Measurements from ENCODE around the gene HCRTR2. TPM values are rescaled to one million over a fixed set of nuclear protein-coding genes. Genes with fewer than 3 reads are reported as not detected.

HCRTR2 gene
- total and polyA plus RNA-seq, 4 donors = not detected

DNA sequence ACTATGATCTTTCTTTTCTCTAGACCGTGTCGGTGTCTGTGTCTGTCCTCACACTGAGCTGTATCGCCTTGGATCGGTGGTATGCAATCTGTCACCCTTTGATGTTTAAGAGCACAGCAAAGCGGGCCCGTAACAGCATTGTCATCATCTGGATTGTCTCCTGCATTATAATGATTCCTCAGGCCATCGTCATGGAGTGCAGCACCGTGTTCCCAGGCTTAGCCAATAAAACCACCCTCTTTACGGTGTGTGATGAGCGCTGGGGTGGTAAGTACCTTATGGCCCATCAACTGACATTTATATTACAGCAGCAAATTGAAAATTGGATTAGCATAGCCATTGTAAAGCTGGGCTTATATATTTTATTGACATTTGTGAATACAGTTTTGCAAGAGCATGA is 80.8 kb downstream of the HCRTR2 start:
- H3K9ac ChIP-seq (ENCODE audit: low read depth in 1 of 2, low read length in 2 of 2) = no peak overlapping the region
- H3K4me1 ChIP-seq (ENCODE audit: control insufficient read depth in 4 of 4, insufficient read depth in 4 of 4, low read length in 3 of 4) = no peaks in the 10 kb centered on the region
- DNase-seq (ENCODE audit: low spot score) = no peak
- H3K27me3 ChIP-seq (ENCODE audit: control insufficient read depth in 4 of 4, insufficient read depth in 4 of 4, low read length in 3 of 4) = no peaks in the 10 kb centered on the region
- no peak overlapping the region for H3K27ac ChIP-seq (ENCODE audit: low read depth in 1 of 2, low read length in 2 of 2)
- H3K4me3 ChIP-seq (ENCODE audit: low read depth in 1 of 3, low read length in 3 of 3) = no peak overlapping the region
- H3K36me3 ChIP-seq (ENCODE audit: control insufficient read depth in 4 of 4, insufficient read depth in 3 of 4, low read depth in 1 of 4, low read length in 3 of 4) = no peaks in the 10 kb centered on the region
- WGBS = 82% methylated on average over 10 of the region's 10 CpGs
- TF ChIP-seq EGR1 (IDR thresholded peaks at IDR 0.05; ENCODE audit: low read depth in 2 of 2) (no peak), TAF1 (conservative IDR thresholded peaks at IDR 0.05) (no peak), HNF4G (IDR thresholded peaks at IDR 0.05) (no peak), RXRA (IDR thresholded peaks at IDR 0.05) (no peak), NR2F2 (IDR thresholded peaks at IDR 0.05) (no peak), RAD21 (IDR thresholded peaks at IDR 0.05) (no peak), GABPA (IDR thresholded peaks at IDR 0.05 in 1 of 2, conservative IDR thresholded peaks at IDR 0.05 in 1 of 2) (no peak), FOXA1 (IDR thresholded peaks at IDR 0.05) (no peak), ZBTB33 (IDR thresholded peaks at IDR 0.05) (no peak), JUND (IDR thresholded peaks at IDR 0.05) (no peak), FOXA2 (IDR thresholded peaks at IDR 0.05) (no peak)
- TF ChIP-seq, protein P1, sequence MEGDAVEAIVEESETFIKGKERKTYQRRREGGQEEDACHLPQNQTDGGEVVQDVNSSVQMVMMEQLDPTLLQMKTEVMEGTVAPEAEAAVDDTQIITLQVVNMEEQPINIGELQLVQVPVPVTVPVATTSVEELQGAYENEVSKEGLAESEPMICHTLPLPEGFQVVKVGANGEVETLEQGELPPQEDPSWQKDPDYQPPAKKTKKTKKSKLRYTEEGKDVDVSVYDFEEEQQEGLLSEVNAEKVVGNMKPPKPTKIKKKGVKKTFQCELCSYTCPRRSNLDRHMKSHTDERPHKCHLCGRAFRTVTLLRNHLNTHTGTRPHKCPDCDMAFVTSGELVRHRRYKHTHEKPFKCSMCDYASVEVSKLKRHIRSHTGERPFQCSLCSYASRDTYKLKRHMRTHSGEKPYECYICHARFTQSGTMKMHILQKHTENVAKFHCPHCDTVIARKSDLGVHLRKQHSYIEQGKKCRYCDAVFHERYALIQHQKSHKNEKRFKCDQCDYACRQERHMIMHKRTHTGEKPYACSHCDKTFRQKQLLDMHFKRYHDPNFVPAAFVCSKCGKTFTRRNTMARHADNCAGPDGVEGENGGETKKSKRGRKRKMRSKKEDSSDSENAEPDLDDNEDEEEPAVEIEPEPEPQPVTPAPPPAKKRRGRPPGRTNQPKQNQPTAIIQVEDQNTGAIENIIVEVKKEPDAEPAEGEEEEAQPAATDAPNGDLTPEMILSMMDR (IDR thresholded peaks at IDR 0.05; ENCODE audit: low read depth, low read length, missing input control) = no peak
- TF ChIP-seq, protein P2, sequence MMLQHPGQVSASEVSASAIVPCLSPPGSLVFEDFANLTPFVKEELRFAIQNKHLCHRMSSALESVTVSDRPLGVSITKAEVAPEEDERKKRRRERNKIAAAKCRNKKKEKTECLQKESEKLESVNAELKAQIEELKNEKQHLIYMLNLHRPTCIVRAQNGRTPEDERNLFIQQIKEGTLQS (IDR thresholded peaks at IDR 0.05) = no peak
- no peaks in the 10 kb centered on the region for H3K9me3 ChIP-seq (ENCODE audit: control insufficient read depth in 4 of 4, low read length in 3 of 4)

GRCh38 chr6:55260181-55260580 is 85.9 kb downstream of the HCRTR2 start:
- H3K4me1 ChIP-seq (ENCODE audit: control insufficient read depth in 4 of 4, insufficient read depth in 4 of 4, low read length in 3 of 4) = no peaks in the 10 kb centered on the region
- H3K4me3 ChIP-seq (ENCODE audit: low read depth in 1 of 3, low read length in 3 of 3) = no peak overlapping the region
- no peaks in the 10 kb centered on the region for H3K9me3 ChIP-seq (ENCODE audit: control insufficient read depth in 4 of 4, low read length in 3 of 4)
- H3K36me3 ChIP-seq (ENCODE audit: control insufficient read depth in 4 of 4, insufficient read depth in 3 of 4, low read depth in 1 of 4, low read length in 3 of 4) = no peaks in the 10 kb centered on the region
- no peak for DNase-seq (ENCODE audit: low spot score)
- no peaks in the 10 kb centered on the region for H3K27me3 ChIP-seq (ENCODE audit: control insufficient read depth in 4 of 4, insufficient read depth in 4 of 4, low read length in 3 of 4)
- TF ChIP-seq, protein P2 (IDR thresholded peaks at IDR 0.05) = no peak
- 65% methylated on average over 2 of the region's 2 CpGs for WGBS
- H3K9ac ChIP-seq (ENCODE audit: low read depth in 1 of 2, low read length in 2 of 2) = no peak overlapping the region
- H3K27ac ChIP-seq (ENCODE audit: low read depth in 1 of 2, low read length in 2 of 2) = no peak overlapping the region

- 76% methylated on average over 4 of the region's 4 CpGs for WGBS
- TF ChIP-seq, protein P3, sequence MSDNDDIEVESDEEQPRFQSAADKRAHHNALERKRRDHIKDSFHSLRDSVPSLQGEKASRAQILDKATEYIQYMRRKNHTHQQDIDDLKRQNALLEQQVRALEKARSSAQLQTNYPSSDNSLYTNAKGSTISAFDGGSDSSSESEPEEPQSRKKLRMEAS (IDR thresholded peaks at IDR 0.05) = no peak
- TF ChIP-seq SP1 (IDR thresholded peaks at IDR 0.05) = no peak
- TF ChIP-seq RAD21 (IDR thresholded peaks at IDR 0.05) = no peak
- no peak for TF ChIP-seq GABPA (IDR thresholded peaks at IDR 0.05 in 1 of 2, conservative IDR thresholded peaks at IDR 0.05 in 1 of 2)
- no peak for TF ChIP-seq FOXA1 (IDR thresholded peaks at IDR 0.05)
- no peak for TF ChIP-seq HNF4G (IDR thresholded peaks at IDR 0.05)
- TF ChIP-seq ZBTB33 (IDR thresholded peaks at IDR 0.05) = no peak
- TF ChIP-seq RXRA (IDR thresholded peaks at IDR 0.05) = no peak
- no peak for TF ChIP-seq TAF1 (conservative IDR thresholded peaks at IDR 0.05)
- Histone ChIP-seq H3K27me3 (ENCODE audit: control insufficient read depth in 4 of 4, insufficient read depth in 4 of 4, low read length in 3 of 4) (peaks cover 0 to 2% (median 0%) of the 10 kb centered on the region in 4 donors), H3K9me3 (ENCODE audit: control insufficient read depth in 4 of 4, low read length in 3 of 4) (no peaks in the 10 kb centered on the region), H3K4me1 (ENCODE audit: control insufficient read depth in 4 of 4, insufficient read depth in 4 of 4, low read length in 3 of 4) (no peaks in the 10 kb centered on the region), H3K36me3 (ENCODE audit: control insufficient read depth in 4 of 4, insufficient read depth in 3 of 4, low read depth in 1 of 4, low read length in 3 of 4) (no peaks in the 10 kb centered on the region), H3K4me3 (ENCODE audit: low read depth in 1 of 3, low read length in 3 of 3) (no peak overlapping the region), H3K9ac (ENCODE audit: low read depth in 1 of 2, low read length in 2 of 2) (no peak overlapping the region), H3K27ac (ENCODE audit: low read depth in 1 of 2, low read length in 2 of 2) (no peak overlapping the region)
- DNase-seq (ENCODE audit: low spot score) = no peak
Observed at GRCh38 chr6:55265409-55266114, 91.2 kb downstream of the HCRTR2 start.

Data from liver (tissue), 9 donors.